ENCODE measurements around the gene TSFM. TPM values are rescaled to one million over a fixed set of nuclear protein-coding genes. Genes with fewer than 3 reads are reported as not detected.
"Not testable (repeated sequence)": the region's sequence is repeated elsewhere in the genome, so short reads cannot be mapped to it uniquely, and the experiment has no call there.

TSFM gene
- total RNA-seq, 2 experiments from 2014 or later: 23.0 to 24.4 TPM

GRCh38 chr12:57809425-57809824, 26.8 kb downstream of the TSFM start:
- ATAC-seq (ENCODE audit: low read depth): no peak
- no peak overlapping the region for H3K4me3 Mint-ChIP-seq
- POLR2A ChIA-PET: no interaction called here

GRCh38 chr12:57810450-57810849, 27.9 kb downstream of the TSFM start:
- DNase-seq: no peak
- Mint-ChIP-seq H3K9me3 (no peaks in the 10 kb centered on the region), H3K36me3 (no peaks in the 10 kb centered on the region), H3K4me1 (no peaks in the 10 kb centered on the region), H3K27me3 (no peaks in the 10 kb centered on the region), H3K4me3 (no peak overlapping the region), H3K27ac (no peak overlapping the region)
- ATAC-seq (ENCODE audit: low read depth): no peak
- POLR2A ChIA-PET: no interaction called here

More at GRCh38 chr12:57809425-57809824, 26.8 kb downstream of the TSFM start:
- no peak overlapping the region for H3K27ac Mint-ChIP-seq
- no peak for DNase-seq
- H3K36me3 Mint-ChIP-seq: no peaks in the 10 kb centered on the region
- H3K27me3 Mint-ChIP-seq: no peaks in the 10 kb centered on the region
- no peaks in the 10 kb centered on the region for H3K9me3 Mint-ChIP-seq
- no peaks in the 10 kb centered on the region for H3K4me1 Mint-ChIP-seq

DNA sequence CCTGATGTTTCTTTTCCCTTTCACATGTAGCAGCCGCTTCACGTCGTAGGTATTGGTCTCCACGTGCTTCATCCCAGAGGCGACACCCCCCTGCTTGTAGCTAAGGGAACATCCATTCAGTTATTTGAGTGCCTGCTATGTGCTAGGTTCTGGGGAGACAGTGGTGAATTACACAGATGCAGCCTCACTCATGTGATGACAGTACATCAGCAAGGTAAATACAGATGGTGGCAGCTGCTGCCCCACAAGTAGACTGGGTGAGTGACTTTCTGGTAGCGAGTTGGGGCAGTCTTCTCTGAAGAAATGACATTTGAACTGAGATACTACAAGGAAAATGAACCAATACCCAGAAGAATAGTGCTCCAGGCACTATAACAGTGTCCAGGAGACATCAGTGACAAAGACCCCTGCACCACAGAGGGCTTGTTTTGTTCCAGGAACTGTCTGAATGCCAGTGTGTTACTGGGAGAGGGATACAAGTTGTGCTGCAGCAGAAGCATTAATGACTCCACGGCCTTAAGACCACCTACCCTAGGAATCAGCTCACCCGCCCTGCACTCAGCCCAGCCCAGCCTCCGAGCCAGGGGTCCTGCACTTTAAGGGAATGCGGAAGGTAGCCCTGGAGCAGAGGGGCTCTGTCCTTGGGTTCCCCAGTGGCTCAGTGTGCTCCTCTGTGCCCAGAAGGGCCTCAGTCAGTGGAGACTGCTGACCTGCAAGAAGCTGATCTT, 28.6 kb downstream of the TSFM start:
- no peaks in the 10 kb centered on the region for H3K36me3 Mint-ChIP-seq
- H3K9me3 Mint-ChIP-seq: no peaks in the 10 kb centered on the region
- no peaks in the 10 kb centered on the region for H3K4me1 Mint-ChIP-seq
- H3K4me3 Mint-ChIP-seq: no peak overlapping the region
- POLR2A ChIA-PET: no interaction called here
- no peak overlapping the region for H3K27ac Mint-ChIP-seq
- DNase-seq (no peak), ATAC-seq (ENCODE audit: low read depth) (no peak)
- H3K27me3 Mint-ChIP-seq: no peaks in the 10 kb centered on the region

DNA sequence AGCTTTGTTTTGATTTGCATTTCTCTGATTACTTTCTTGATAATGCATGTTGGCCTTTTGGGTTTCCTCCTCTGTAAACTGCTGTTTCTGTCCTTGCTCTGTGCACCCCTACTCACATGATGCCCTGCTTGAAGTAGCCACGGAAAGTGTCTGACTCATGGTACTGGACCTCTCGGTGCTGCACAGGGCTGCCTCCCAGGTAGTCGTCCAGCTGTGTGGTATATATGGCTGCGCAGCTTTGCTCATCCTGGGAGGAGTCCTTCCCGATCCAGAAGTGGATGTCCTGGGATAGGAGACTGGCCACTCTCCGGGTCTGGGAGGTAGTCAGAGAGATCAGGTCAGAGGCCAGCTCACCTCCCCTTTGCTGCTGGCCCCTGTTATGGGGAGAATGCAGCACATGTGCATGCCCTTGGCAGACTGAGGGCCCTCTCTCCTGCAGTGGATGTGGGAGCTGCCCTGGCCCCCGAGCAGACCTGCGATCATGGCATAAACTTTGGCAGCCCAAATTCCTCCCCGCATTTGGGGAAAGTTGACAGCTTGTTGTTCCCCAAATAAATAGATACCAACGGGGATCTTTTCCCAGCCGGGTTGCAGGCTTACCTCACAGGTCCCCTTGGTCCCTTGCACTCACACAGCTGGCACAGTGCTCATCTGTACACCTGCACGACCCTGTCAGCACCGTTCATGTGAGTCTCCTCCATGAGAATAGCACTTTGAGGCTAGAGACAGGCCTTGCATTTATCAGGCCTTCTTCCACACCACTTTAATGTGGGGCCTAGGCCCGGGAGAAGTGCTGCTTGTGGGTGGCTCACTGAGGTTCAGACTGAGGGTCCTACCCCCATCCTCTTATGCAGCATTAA, 30.8 kb downstream of the TSFM start:
- no peak overlapping the region for H3K27ac Mint-ChIP-seq
- no peak overlapping the region for H3K4me3 Mint-ChIP-seq
- POLR2A ChIA-PET: interaction anchor here (0.6 kb wide), 1 partner anchor 100 kb away, joined by 4 read pairs; no protein-coding TSS in a partner anchor
- H3K9me3 Mint-ChIP-seq: no peaks in the 10 kb centered on the region
- DNase-seq: no peak
- no peaks in the 10 kb centered on the region for H3K27me3 Mint-ChIP-seq
- H3K4me1 Mint-ChIP-seq: no peaks in the 10 kb centered on the region
- no peak for ATAC-seq (ENCODE audit: low read depth)
- H3K36me3 Mint-ChIP-seq: no peaks in the 10 kb centered on the region

DNA sequence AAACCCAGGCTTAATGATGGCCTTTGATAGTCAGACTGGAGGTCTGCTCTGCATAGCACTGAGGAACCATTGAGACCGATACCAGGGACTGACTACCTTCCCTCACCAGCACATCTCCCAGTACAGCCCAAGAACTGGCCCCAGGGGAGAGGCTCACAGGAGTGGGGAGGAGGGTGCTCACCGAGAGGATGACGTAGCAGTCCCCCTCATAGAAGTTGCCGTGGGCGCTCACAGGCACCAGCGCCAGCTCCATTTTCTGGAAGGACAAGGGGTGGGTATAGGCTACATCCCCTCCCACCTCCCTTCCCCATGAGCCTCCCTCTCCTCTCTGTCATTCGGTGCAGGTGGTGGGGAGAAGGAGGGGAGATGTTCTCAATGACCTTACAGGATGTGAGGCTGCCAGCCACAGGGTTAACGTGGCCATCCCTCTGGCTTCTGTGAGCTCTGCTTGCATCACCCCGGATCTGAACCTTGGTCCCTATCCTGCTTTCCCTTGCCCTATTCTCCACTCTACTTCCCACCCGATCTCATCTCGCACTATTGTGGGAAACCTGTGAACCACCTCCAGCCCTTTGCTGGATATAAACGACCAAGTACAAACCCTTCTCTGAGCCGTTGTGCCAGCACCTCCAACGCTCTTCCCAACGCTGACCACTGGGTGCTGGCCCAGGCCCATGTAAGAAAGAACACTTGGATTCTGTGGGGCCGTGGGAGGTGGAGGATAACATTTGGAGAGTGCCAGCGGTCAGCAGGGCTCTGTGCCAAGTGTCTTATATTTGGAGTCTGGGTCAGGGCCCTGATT, 31.6 kb downstream of the TSFM start:
- DNase-seq: no peak
- ATAC-seq (ENCODE audit: low read depth): no peak
- no peak overlapping the region for H3K4me3 Mint-ChIP-seq
- H3K9me3 Mint-ChIP-seq: no peaks in the 10 kb centered on the region
- no peak overlapping the region for H3K27ac Mint-ChIP-seq
- H3K27me3 Mint-ChIP-seq: no peaks in the 10 kb centered on the region
- POLR2A ChIA-PET: no interaction called here
- H3K4me1 Mint-ChIP-seq: no peaks in the 10 kb centered on the region
- H3K36me3 Mint-ChIP-seq: peaks cover 7% of the 10 kb centered on the region

DNA sequence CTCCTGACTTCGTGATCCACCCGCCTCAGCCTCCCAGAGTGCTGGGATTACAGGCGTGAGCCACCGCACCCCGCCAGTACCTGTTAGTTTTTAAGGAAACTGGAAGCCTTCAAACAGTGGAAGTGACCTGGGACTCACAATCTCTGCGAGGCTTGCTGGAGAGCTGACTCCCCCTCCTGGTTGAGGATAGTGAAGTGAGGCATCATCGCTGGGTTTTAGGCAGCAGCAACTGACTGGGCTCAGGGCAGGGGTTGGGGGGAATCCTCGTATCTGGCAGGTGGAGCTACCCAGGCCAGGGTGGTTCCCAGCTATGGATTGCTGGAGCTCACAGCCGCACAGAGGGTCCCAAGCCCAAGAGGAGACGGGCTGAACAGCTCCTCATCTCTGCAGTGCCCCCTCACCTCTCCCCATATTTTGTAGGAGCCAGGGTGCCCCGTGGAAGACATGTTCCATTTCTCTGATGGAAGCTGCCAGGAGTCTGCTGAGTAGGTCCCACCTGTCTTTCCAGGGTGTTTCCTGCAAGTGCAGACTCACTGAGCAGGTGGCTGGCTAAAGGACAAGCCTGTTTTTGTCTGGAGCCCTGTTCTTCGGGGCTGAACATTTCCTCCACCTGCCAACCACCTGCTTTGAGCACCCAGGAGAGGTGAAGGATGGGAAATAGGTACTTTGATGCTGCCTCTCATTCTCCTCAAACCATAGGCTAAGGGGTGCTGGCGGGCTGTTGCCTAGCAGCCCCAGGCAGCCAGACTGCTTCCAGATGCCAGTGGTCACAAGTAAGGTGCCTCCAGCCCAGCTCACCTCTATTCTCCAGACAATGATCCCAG, 32.8 kb downstream of the TSFM start:
- Mint-ChIP-seq H3K4me3 (no peak overlapping the region), H3K4me1 (no peaks in the 10 kb centered on the region), H3K36me3 (peaks cover 7% of the 10 kb centered on the region), H3K27me3 (no peaks in the 10 kb centered on the region), H3K9me3 (no peaks in the 10 kb centered on the region), H3K27ac (no peak overlapping the region)
- POLR2A ChIA-PET: no interaction called here
- no peak for ATAC-seq (ENCODE audit: low read depth)
- no peak for DNase-seq

DNA sequence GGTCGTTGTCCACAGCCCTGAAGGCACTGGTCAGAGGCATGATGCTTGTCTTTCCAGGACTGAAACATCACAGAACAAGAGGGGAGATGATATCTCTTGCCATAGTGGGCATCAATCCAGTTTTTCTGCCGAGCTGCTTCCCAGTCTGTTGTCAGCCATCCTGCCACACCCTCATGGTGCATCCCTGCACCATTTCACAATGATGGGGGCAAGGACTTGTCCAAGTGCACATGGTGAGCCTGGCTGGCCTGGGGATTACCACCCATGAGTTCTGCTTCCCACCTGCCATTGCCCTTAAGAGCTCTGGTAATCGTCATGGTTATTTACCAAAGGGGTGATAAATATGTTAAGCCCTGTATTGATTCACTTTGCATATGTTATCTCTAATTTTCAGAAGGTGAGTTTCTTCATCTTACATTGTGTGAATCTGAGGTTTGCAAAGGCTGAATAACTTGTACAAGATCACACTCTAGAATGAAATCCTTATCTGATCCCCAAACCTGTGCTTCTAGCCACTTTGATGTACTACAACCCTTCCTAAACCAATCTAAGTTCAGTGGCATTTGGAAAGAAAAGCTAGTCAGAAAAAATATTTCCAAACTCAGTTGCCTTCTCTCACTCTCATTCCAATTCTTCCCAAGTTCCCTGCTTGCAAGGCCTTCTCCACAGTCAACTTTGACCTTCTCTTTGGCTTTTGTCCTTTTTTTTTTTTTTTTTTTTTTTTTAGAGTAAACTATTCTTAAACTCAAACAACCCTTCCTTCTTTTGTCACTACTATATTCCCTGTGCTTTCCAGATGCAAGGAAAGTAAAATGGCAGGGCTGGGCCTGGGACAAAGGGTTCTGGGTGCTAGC, 33.6 kb downstream of the TSFM start:
- Mint-ChIP-seq H3K4me1 (no peaks in the 10 kb centered on the region), H3K27me3 (no peaks in the 10 kb centered on the region), H3K27ac (no peak overlapping the region), H3K36me3 (peaks cover 7% of the 10 kb centered on the region), H3K4me3 (no peak overlapping the region), H3K9me3 (no peaks in the 10 kb centered on the region)
- ATAC-seq (ENCODE audit: low read depth) (no peak), DNase-seq (no peak)
- POLR2A ChIA-PET: no interaction called here

DNA sequence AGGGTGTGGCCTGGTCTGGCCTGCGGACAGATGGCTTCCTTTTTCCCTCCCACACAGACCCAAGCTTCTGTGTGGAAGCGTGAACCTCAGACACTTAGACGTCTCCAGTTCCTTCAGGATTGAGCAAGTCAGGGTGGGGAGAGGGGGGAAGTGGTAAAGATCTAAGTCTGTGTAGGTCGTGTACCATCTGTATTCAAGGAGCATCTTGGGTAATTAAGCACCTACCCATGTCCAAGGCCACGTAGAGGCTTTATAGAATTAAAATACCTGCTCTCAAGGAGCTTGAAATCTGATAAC, 34.2 kb downstream of the TSFM start:
- POLR2A ChIA-PET: no interaction called here

GRCh38 chr12:57817261-57817989, 34.8 kb downstream of the TSFM start:
- DNase-seq (no peak), ATAC-seq (ENCODE audit: low read depth) (no peak)
- Mint-ChIP-seq H3K27me3 (no peaks in the 10 kb centered on the region), H3K9me3 (no peaks in the 10 kb centered on the region), H3K27ac (no peak overlapping the region), H3K4me3 (no peak overlapping the region), H3K36me3 (peaks cover 7% of the 10 kb centered on the region), H3K4me1 (no peaks in the 10 kb centered on the region)
- POLR2A ChIA-PET: no interaction called here

More for the DNA sequence above, 34.2 kb downstream of the TSFM start:
- Mint-ChIP-seq H3K27me3 (no peaks in the 10 kb centered on the region), H3K4me3 (no peak overlapping the region), H3K9me3 (no peaks in the 10 kb centered on the region), H3K4me1 (no peaks in the 10 kb centered on the region), H3K27ac (no peak overlapping the region), H3K36me3 (peaks cover 7% of the 10 kb centered on the region)
- no peak for ATAC-seq (ENCODE audit: low read depth)
- no peak for DNase-seq

- H3K9me3 Mint-ChIP-seq; H3K36me3 Mint-ChIP-seq; H3K4me1 Mint-ChIP-seq; DNase-seq; H3K27me3 Mint-ChIP-seq; ATAC-seq (ENCODE audit: low read depth); H3K27ac Mint-ChIP-seq; H3K4me3 Mint-ChIP-seq: not testable (repeated sequence)
- POLR2A ChIA-PET: interaction anchor here (1.1 kb wide), 1 partner anchor 348 kb away, joined by 3 read pairs; no protein-coding TSS in a partner anchor
Observed at GRCh38 chr12:57817990-57818331, 35.4 kb downstream of the TSFM start.

DNA sequence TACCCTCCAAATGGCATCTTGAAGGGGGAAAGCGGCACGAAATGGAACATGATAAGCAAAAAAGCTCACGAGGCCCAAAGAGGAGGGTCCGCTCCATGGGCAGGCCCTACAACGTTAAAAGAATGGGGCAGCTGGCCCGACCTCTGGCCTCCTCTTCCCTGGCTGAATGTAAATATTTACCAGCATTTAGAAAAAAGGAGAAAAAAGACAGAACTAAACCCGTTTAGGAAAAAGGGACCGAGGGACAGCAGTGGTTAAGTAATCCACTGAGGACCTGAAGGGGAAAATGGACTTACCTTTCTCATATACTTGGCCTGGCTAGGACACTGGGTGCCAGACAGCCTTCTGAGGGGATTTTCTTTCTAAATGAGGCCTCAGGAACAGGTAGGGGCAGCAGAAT, 37.5 kb downstream of the TSFM start:
- H3K4me3 Mint-ChIP-seq; H3K4me1 Mint-ChIP-seq; H3K27me3 Mint-ChIP-seq; H3K9me3 Mint-ChIP-seq; POLR2A ChIA-PET; H3K27ac Mint-ChIP-seq; ATAC-seq (ENCODE audit: low read depth); DNase-seq: not testable (repeated sequence)
- peaks cover 13% of the 10 kb centered on the region for H3K36me3 Mint-ChIP-seq

GRCh38 chr12:57821015-57821414, 38.4 kb downstream of the TSFM start:
- peaks cover 17% of the 10 kb centered on the region for H3K36me3 Mint-ChIP-seq
- DNase-seq; H3K27me3 Mint-ChIP-seq; H3K4me1 Mint-ChIP-seq; ATAC-seq (ENCODE audit: low read depth); H3K9me3 Mint-ChIP-seq; POLR2A ChIA-PET; H3K4me3 Mint-ChIP-seq; H3K27ac Mint-ChIP-seq: not testable (repeated sequence)
